ENCODE results near the gene KCTD4. TPM values are rescaled to one million over a fixed set of nuclear protein-coding genes. Genes with fewer than 3 reads are reported as not detected.

The KCTD4 gene
- total RNA-seq, 1 experiment from 2014 or later, result not detected

DNA sequence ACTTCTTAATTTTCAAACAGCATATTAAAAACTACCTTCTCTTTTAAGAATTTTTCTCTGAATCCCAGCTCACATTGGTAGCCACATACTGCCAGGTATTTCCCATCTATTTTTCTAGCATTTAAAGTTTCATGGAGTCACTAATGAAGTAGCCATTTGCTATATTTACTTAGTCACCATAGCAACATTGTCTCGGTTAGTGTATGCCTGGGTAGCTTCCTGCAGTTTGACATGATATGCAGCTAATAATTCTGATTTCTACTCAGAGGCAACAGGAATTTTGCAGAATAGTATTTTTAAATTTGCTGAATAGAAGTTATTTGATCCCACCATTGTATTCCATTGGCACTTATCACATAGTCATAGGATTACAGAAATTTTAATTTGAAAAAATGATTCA, 30.9 kb upstream of the KCTD4 start:
- CTCF ChIA-PET, result interaction anchor here (0.6 kb wide), 1 partner anchor 1075 kb away, joined by 5 read pairs; no protein-coding TSS in a partner anchor
- H3K4me3 ChIP-seq (ENCODE audit: low read depth, low read length), result no peak overlapping the region
- TF ChIP-seq, protein P1, sequence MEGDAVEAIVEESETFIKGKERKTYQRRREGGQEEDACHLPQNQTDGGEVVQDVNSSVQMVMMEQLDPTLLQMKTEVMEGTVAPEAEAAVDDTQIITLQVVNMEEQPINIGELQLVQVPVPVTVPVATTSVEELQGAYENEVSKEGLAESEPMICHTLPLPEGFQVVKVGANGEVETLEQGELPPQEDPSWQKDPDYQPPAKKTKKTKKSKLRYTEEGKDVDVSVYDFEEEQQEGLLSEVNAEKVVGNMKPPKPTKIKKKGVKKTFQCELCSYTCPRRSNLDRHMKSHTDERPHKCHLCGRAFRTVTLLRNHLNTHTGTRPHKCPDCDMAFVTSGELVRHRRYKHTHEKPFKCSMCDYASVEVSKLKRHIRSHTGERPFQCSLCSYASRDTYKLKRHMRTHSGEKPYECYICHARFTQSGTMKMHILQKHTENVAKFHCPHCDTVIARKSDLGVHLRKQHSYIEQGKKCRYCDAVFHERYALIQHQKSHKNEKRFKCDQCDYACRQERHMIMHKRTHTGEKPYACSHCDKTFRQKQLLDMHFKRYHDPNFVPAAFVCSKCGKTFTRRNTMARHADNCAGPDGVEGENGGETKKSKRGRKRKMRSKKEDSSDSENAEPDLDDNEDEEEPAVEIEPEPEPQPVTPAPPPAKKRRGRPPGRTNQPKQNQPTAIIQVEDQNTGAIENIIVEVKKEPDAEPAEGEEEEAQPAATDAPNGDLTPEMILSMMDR (IDR thresholded peaks at IDR 0.05; ENCODE audit: insufficient read depth in 1 of 2, low read depth in 1 of 2, low read length in 1 of 2, severe bottlenecking in 1 of 2, unreplicated experiment in 1 of 2), result no peak
- H3K27me3 ChIP-seq (replicated peaks; ENCODE audit: control insufficient read depth, insufficient read depth, low read length), result no peaks in the 10 kb centered on the region
- H3K36me3 ChIP-seq (ENCODE audit: control insufficient read depth, insufficient read depth, low read length), result no peaks in the 10 kb centered on the region
- no peaks in the 10 kb centered on the region for H3K4me1 ChIP-seq
- peaks cover 10% of the 10 kb centered on the region for H3K9me3 Mint-ChIP-seq (ENCODE audit: unreplicated experiment)
- POLR2A ChIA-PET, result no interaction called here
- intact Hi-C loops (cut with micrococcal nuclease; ENCODE audit: unreplicated experiment), result no loop called here
- no TSS peak for BruUV-seq (replicated peaks)
- H3K4me3 Mint-ChIP-seq (ENCODE audit: unreplicated experiment), result no peak overlapping the region
- H3K36me3 Mint-ChIP-seq (ENCODE audit: insufficient read depth, unreplicated experiment), result peaks cover 17% of the 10 kb centered on the region
- H3K27me3 Mint-ChIP-seq (ENCODE audit: insufficient read depth, unreplicated experiment), result no peaks in the 10 kb centered on the region
- no peak overlapping the region for H3K27ac Mint-ChIP-seq (ENCODE audit: unreplicated experiment)
- no peaks in the 10 kb centered on the region for H3K9me3 ChIP-seq
- H3K4me1 Mint-ChIP-seq (ENCODE audit: low read depth, unreplicated experiment), result no peaks in the 10 kb centered on the region
- DNase-seq, result no peak

DNA sequence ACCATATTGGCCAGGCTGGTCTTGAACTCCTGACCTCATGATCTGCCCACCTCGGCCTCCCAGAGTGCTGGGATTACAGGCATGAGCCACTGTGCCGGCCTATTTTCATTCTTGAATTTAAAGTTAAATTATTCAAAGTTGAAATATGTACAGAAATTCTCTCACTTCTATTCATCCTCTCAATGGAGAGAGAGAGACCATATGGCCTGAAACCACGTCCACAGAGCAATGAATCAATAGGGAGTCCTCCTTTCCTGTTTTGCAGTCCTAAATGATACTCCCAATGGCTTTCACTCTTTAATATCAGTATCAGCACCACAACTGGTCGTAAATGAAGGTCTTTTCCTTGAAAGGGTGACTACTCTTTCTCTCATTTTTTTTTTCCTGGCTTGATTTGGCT, 30.5 kb upstream of the KCTD4 start:
- ChIA-PET POLR2A (no interaction called here), CTCF (interaction anchor here (0.6 kb wide), 1 partner anchor 1075 kb away, joined by 5 read pairs; no protein-coding TSS in a partner anchor)
- TF ChIP-seq, protein P1 (IDR thresholded peaks at IDR 0.05; ENCODE audit: insufficient read depth in 1 of 2, low read depth in 1 of 2, low read length in 1 of 2, severe bottlenecking in 1 of 2, unreplicated experiment in 1 of 2), result no peak
- no peak for DNase-seq
- Mint-ChIP-seq H3K4me1 (ENCODE audit: low read depth, unreplicated experiment) (no peaks in the 10 kb centered on the region), H3K27me3 (ENCODE audit: insufficient read depth, unreplicated experiment) (no peaks in the 10 kb centered on the region), H3K36me3 (ENCODE audit: insufficient read depth, unreplicated experiment) (peaks cover 17% of the 10 kb centered on the region), H3K4me3 (ENCODE audit: unreplicated experiment) (no peak overlapping the region), H3K9me3 (ENCODE audit: unreplicated experiment) (peaks cover 10% of the 10 kb centered on the region), H3K27ac (ENCODE audit: unreplicated experiment) (no peak overlapping the region)
- Histone ChIP-seq H3K4me1 (no peaks in the 10 kb centered on the region), H3K9me3 (no peaks in the 10 kb centered on the region), H3K4me3 (ENCODE audit: low read depth, low read length) (no peak overlapping the region), H3K36me3 (ENCODE audit: control insufficient read depth, insufficient read depth, low read length) (no peaks in the 10 kb centered on the region), H3K27me3 (replicated peaks; ENCODE audit: control insufficient read depth, insufficient read depth, low read length) (no peaks in the 10 kb centered on the region)
- BruUV-seq (replicated peaks), result no TSS peak
- intact Hi-C loops (cut with micrococcal nuclease; ENCODE audit: unreplicated experiment), result no loop called here

DNA sequence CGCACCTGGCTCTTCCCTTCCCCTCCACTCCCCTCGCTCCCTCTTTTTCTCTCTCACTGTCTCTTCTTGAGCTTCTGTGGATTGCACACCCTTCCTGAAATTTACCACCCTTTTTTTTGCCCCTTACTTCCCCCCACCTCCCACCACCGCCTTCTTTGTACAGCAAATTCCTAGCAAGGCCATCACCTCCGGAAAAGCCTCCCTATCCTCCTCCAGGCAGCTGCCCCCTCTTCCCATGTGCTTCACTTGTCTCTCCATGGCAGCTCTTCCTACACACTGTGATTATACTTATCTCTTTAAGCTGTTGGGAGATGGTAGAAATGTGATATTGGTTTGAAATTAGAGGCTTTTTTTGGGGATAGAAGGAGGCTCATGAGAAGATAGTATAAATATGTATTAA, 28.3 kb upstream of the KCTD4 start:
- peaks cover 10% of the 10 kb centered on the region for H3K9me3 Mint-ChIP-seq (ENCODE audit: unreplicated experiment)
- H3K27me3 ChIP-seq (replicated peaks; ENCODE audit: control insufficient read depth, insufficient read depth, low read length), result no peaks in the 10 kb centered on the region
- DNase-seq, result no peak
- BruUV-seq (replicated peaks), result no TSS peak
- H3K36me3 ChIP-seq (ENCODE audit: control insufficient read depth, insufficient read depth, low read length), result no peaks in the 10 kb centered on the region
- peaks cover 17% of the 10 kb centered on the region for H3K36me3 Mint-ChIP-seq (ENCODE audit: insufficient read depth, unreplicated experiment)
- H3K4me1 Mint-ChIP-seq (ENCODE audit: low read depth, unreplicated experiment), result no peaks in the 10 kb centered on the region
- TF ChIP-seq, protein P1 (IDR thresholded peaks at IDR 0.05; ENCODE audit: insufficient read depth in 1 of 2, low read depth in 1 of 2, low read length in 1 of 2, severe bottlenecking in 1 of 2, unreplicated experiment in 1 of 2), result no peak
- no peak overlapping the region for H3K27ac Mint-ChIP-seq (ENCODE audit: unreplicated experiment)
- ChIA-PET POLR2A (no interaction called here), CTCF (no interaction called here)
- no peaks in the 10 kb centered on the region for H3K4me1 ChIP-seq
- no peak overlapping the region for H3K4me3 ChIP-seq (ENCODE audit: low read depth, low read length)
- no peaks in the 10 kb centered on the region for H3K9me3 ChIP-seq
- H3K27me3 Mint-ChIP-seq (ENCODE audit: insufficient read depth, unreplicated experiment), result no peaks in the 10 kb centered on the region
- intact Hi-C loops (cut with micrococcal nuclease; ENCODE audit: unreplicated experiment), result no loop called here
- no peak overlapping the region for H3K4me3 Mint-ChIP-seq (ENCODE audit: unreplicated experiment)

All from Caco-2 (cell line).